HCT116 (cell line): Measurements from ENCODE around the gene COL15A1. TPM values are rescaled to one million over a fixed set of nuclear protein-coding genes. Genes with fewer than 3 reads are reported as not detected.

Experiments
- ATAC-seq: fragments of 200-7000 bp; cut with Tn5 transposase; 2 replicates; pipeline ENCODE4 v1.9.1; 2020; ENCODE audit warnings: mild to moderate bottlenecking, moderate library complexity
- BruUV-seq: library from RNA; stranded (reverse); fragments of 400-500 nt; replicated peaks from 2 replicates; lab custom pipeline; 2021; lab: Mats Ljungman, UMichigan
- CTCF ChIA-PET: fragments of 300-600 bp; sonication (Branson Sonifier 250); formaldehyde crosslinking; loops from one replicate; lab custom pipeline; 2021; ENCODE audit warnings: antibody characterized with exemption; lab: Charles Lee
- POLR2A ChIA-PET: fragments of 300-600, 350-600 bp; sonication (Branson Sonifier 250); formaldehyde crosslinking; loops from one replicate; lab custom pipeline; 2021; ENCODE audit warnings: antibody characterized with exemption; lab: Charles Lee
- RAD21 ChIA-PET, 2 experiments: fragments of 300-600 bp; sonication (Branson Sonifier 250); formaldehyde crosslinking; loops; one replicate each; lab custom pipeline; 2023; ENCODE audit warnings: low total read pairs in 2 of 2; ENCODE audit not compliant: uncharacterized antibody in 2 of 2, unreplicated experiment in 2 of 2, low non-redundant PET in 1 of 2; lab: Charles Lee
- DNase-seq: peaks from one replicate; pipeline ENCODE4 v3.0.0-alpha.2; 2010; ENCODE audit warnings: low read depth, low spot score
- H2AFZ ChIP-seq: fragments of 200-600 bp; shearing (Covaris generic), sonication (generic); 2 replicates; pipeline ENCODE4 v1.6.1; 2017; ENCODE audit warnings: low read depth, mixed run types, mixed read lengths, antibody characterized with exemption, low read length; ENCODE audit not compliant: poor library complexity, severe bottlenecking
- H3K27ac ChIP-seq: 2 replicates; pipeline ENCODE4 v1.5.1; 2012; ENCODE audit warnings: low read depth, low read length
- H3K27me3 ChIP-seq: fragments of 200-600 bp; sonication (generic); 2 replicates; pipeline ENCODE4 v1.6.1; 2016; ENCODE audit warnings: mixed run types, low read length, mixed read lengths; ENCODE audit not compliant: insufficient read depth
- H3K36me3 ChIP-seq, 2 experiments: fragments of 200-500 bp in 1 of 2; fragments of 200-600 bp in 1 of 2; sonication (Bioruptor generic) in 1 of 2; sonication (generic) in 1 of 2; 2 replicates each; pipeline versions ENCODE4 v1.5.1 to v1.6.1; 2014 to 2016; ENCODE audit warnings: low read length in 2 of 2, inconsistent platforms in 1 of 2, mixed read lengths in 1 of 2, mixed run types in 1 of 2; ENCODE audit not compliant: insufficient read depth in 2 of 2, control insufficient read depth in 1 of 2
- H3K4me1 ChIP-seq, 2 experiments: fragments of 200-600 bp in 1 of 2; sonication (generic) in 1 of 2; 2 replicates each; pipeline versions ENCODE4 v1.5.1 to v1.6.1; 2012 to 2017; ENCODE audit warnings: low read length in 2 of 2, inconsistent platforms in 1 of 2, mild to moderate bottlenecking in 1 of 2, mixed read lengths in 1 of 2, mixed run types in 1 of 2, moderate library complexity in 1 of 2; ENCODE audit not compliant: insufficient read depth in 2 of 2, control insufficient read depth in 1 of 2
- H3K4me2 ChIP-seq: fragments of 200-600 bp; sonication (generic); 2 replicates; pipeline ENCODE4 v1.6.1; 2017; ENCODE audit warnings: mixed run types, low read length, mixed read lengths
- H3K4me3 ChIP-seq, 2 experiments: fragments of 200-600 bp in 1 of 2; sonication (generic) in 1 of 2; replicated peaks in 1 of 2; 2 replicates each; pipeline ENCODE4 v1.5.1; 2011 to 2016; ENCODE audit warnings: low read length in 2 of 2, control low read depth in 1 of 2, low read depth in 1 of 2, mild to moderate bottlenecking in 1 of 2, mixed read lengths in 1 of 2, mixed run types in 1 of 2
- H3K79me2 ChIP-seq: fragments of 200-600 bp; sonication (generic); 2 replicates; pipeline ENCODE4 v1.6.1; 2017; ENCODE audit warnings: mild to moderate bottlenecking, mixed run types, low read length, moderate library complexity, mixed read lengths; ENCODE audit not compliant: insufficient read depth
- H3K9ac ChIP-seq: fragments of 200-600 bp; sonication (generic); 2 replicates; pipeline ENCODE4 v1.6.1; 2016; ENCODE audit warnings: low read length, mixed read lengths
- H3K9me2 ChIP-seq: fragments of 200-600 bp; sonication (generic), shearing (Covaris generic); 2 replicates; pipeline ENCODE4 v1.6.1; 2017; ENCODE audit warnings: mixed run types, mild to moderate bottlenecking, moderate library complexity; ENCODE audit not compliant: insufficient read depth
- H3K9me3 ChIP-seq, 2 experiments: fragments of 200-500 bp in 1 of 2; fragments of 200-600 bp in 1 of 2; sonication (Bioruptor generic) in 1 of 2; sonication (generic) in 1 of 2; 2 replicates each; pipeline ENCODE4 v1.6.1; 2014 to 2017; ENCODE audit warnings: low read length in 2 of 2, mixed read lengths in 2 of 2, inconsistent platforms in 1 of 2, low read depth in 1 of 2, mild to moderate bottlenecking in 1 of 2, mixed run types in 1 of 2, moderate library complexity in 1 of 2; ENCODE audit not compliant: control insufficient read depth in 1 of 2, insufficient read depth in 1 of 2
- H4K20me1 ChIP-seq: fragments of 200-600 bp; sonication (generic), shearing (Covaris generic); 2 replicates; pipeline ENCODE4 v1.6.1; 2017; ENCODE audit warnings: mixed run types, mild to moderate bottlenecking, moderate library complexity; ENCODE audit not compliant: insufficient read depth
- ELF1 ChIP-seq: IDR thresholded peaks from 2 replicates; pipeline ENCODE4 v1.6.1; 2012; ENCODE audit warnings: low read depth, borderline replicate concordance
- FOSL1 ChIP-seq: IDR thresholded peaks from 2 replicates; pipeline ENCODE4 v1.6.1; 2012; ENCODE audit warnings: low read depth
- POLR2A ChIP-seq: IDR thresholded peaks from 2 replicates; pipeline ENCODE4 v1.7.0; 2011; ENCODE audit warnings: borderline replicate concordance; ENCODE audit not compliant: insufficient read depth, insufficient read length; ENCODE audit errors: extremely low read depth
- POLR2AphosphoS5 ChIP-seq: IDR thresholded peaks from 2 replicates; pipeline ENCODE4 v1.6.1; 2011; ENCODE audit warnings: mild to moderate bottlenecking, low read depth, low read length, moderate library complexity
- RAD21 ChIP-seq: IDR thresholded peaks from 2 replicates; pipeline ENCODE4 v1.6.1; 2012; ENCODE audit warnings: low read depth, mild to moderate bottlenecking
- SIN3A ChIP-seq: IDR thresholded peaks from 2 replicates; pipeline ENCODE4 v1.6.1; 2012; ENCODE audit warnings: low read depth
- TCF7L2 ChIP-seq: IDR thresholded peaks from 2 replicates; pipeline ENCODE4 v1.7.0; 2011; ENCODE audit warnings: borderline replicate concordance, inconsistent platforms; ENCODE audit not compliant: insufficient read depth, insufficient read length; ENCODE audit errors: extremely low read depth
- intact Hi-C: fragments of 100-400 bp; cut with micrococcal nuclease; formaldehyde crosslinking; loops from 2 replicates; pipeline ENCODE4 v1.10.0; 2022
- total RNA-seq: library from RNA; stranded (reverse); gene quantifications from one replicate; pipeline ENCODE4 v1.2.1, GENCODE V29; 2021; ENCODE audit not compliant: unreplicated experiment
- TF ChIP-seq, protein P1 (sequence below): IDR thresholded peaks from 2 replicates; pipeline ENCODE4 v1.6.1; 2012; ENCODE audit warnings: low read depth
- TF ChIP-seq, protein P2 (sequence below): IDR thresholded peaks from 2 replicates; pipeline ENCODE4 v1.6.1; 2012
- TF ChIP-seq, protein P3 (sequence below), 3 experiments: fragments of 200-600 bp in 1 of 3; sonication (generic) in 1 of 3; IDR thresholded peaks in 2 of 3; conservative IDR thresholded peaks in 1 of 3; 2 replicates each; pipeline ENCODE4 v1.5.1; 2012 to 2017; ENCODE audit warnings: low read depth in 2 of 3, low read length in 2 of 3, antibody characterized with exemption in 1 of 3, borderline replicate concordance in 1 of 3, control low read depth in 1 of 3, mild to moderate bottlenecking in 1 of 3, mixed read lengths in 1 of 3, mixed run types in 1 of 3, moderate library complexity in 1 of 3; ENCODE audit not compliant: insufficient read depth in 1 of 3

Gene COL15A1
- total RNA-seq, 1 experiment from 2014 or later, result 0.15 TPM

DNA sequence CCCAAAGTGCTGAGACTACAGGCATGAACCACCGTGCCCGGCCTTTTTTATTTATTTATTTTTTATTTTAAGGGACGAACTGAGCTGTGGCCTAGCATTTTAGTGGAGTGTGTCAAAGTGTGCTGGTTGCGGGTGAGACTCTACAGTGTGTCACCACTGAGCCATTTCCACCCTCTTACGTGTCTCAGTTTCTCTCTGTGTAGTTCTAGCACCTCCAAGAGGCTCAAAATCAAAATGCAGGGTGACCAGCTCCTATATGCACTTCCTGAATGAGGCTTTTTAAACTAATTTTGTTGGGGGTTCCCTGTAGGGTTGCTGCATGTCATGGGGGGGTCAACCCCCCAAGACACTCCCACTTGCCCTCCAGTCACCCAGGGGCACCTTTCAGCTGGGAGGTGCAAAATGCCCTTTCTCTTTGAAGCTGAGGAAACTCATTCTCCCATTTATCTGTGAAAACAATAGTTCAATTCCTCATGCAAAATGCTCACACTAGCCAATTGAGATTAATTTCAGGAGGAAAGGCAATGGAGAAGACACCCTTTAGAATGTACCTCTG lies 69.3 kb downstream of the COL15A1 start:
- no peak overlapping the region for H3K9ac ChIP-seq

DNA sequence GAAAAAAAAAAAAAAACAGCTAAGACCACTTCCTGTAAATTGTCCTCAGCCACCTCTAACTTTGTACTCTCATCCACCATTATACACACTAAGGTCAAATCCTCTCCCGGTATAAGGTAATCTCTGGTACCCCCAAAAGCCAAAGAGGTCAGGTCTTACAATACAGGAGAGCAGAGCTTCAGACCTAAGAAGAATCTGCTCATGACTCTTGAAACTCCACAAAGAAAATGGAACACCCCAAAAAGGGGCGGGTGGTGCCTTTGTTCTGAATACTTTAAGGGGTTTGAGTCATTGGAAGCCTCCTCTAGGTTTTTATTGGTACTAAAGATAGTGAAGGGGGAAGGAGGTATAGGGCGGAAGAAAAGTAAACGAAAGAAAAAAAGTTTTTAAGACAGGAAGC lies 69.8 kb downstream of the COL15A1 start:
- POLR2A ChIA-PET, result no interaction called here
- no peaks in the 10 kb centered on the region for H3K36me3 ChIP-seq
- RAD21 ChIA-PET, result no interaction called here
- no peak overlapping the region for H3K9ac ChIP-seq
- no peaks in the 10 kb centered on the region for H3K27me3 ChIP-seq
- no peaks in the 10 kb centered on the region for H3K79me2 ChIP-seq
- TF ChIP-seq, protein P1, sequence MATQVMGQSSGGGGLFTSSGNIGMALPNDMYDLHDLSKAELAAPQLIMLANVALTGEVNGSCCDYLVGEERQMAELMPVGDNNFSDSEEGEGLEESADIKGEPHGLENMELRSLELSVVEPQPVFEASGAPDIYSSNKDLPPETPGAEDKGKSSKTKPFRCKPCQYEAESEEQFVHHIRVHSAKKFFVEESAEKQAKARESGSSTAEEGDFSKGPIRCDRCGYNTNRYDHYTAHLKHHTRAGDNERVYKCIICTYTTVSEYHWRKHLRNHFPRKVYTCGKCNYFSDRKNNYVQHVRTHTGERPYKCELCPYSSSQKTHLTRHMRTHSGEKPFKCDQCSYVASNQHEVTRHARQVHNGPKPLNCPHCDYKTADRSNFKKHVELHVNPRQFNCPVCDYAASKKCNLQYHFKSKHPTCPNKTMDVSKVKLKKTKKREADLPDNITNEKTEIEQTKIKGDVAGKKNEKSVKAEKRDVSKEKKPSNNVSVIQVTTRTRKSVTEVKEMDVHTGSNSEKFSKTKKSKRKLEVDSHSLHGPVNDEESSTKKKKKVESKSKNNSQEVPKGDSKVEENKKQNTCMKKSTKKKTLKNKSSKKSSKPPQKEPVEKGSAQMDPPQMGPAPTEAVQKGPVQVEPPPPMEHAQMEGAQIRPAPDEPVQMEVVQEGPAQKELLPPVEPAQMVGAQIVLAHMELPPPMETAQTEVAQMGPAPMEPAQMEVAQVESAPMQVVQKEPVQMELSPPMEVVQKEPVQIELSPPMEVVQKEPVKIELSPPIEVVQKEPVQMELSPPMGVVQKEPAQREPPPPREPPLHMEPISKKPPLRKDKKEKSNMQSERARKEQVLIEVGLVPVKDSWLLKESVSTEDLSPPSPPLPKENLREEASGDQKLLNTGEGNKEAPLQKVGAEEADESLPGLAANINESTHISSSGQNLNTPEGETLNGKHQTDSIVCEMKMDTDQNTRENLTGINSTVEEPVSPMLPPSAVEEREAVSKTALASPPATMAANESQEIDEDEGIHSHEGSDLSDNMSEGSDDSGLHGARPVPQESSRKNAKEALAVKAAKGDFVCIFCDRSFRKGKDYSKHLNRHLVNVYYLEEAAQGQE, result no peak
- TF ChIP-seq RAD21 (no peak), SIN3A (no peak), ELF1 (no peak), TCF7L2 (no peak)
- TF ChIP-seq, protein P2, sequence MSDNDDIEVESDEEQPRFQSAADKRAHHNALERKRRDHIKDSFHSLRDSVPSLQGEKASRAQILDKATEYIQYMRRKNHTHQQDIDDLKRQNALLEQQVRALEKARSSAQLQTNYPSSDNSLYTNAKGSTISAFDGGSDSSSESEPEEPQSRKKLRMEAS, result no peak
- TF ChIP-seq, all 23 proteins: peak for 0
- peaks cover 0 to 8% of the 10 kb centered on the region in 2 experiments; a peak in 1 of 4 replicates for H3K9me3 ChIP-seq
- CTCF ChIA-PET, result no interaction called here
- no peak overlapping the region for H3K4me3 ChIP-seq
- H3K4me1 ChIP-seq, result no peaks in the 10 kb centered on the region
- no peaks in the 10 kb centered on the region for H4K20me1 ChIP-seq
- no peaks in the 10 kb centered on the region; the same call in 1 of the 2 replicates for H3K9me2 ChIP-seq
- BruUV-seq, result no TSS peak
- no peak overlapping the region for H2AFZ ChIP-seq
- H3K4me2 ChIP-seq, result no peak overlapping the region
- H3K27ac ChIP-seq, result no peak overlapping the region
- ATAC-seq (no peak), DNase-seq (no peak)
- intact Hi-C loops, result loop anchor here (10.0 kb wide), 1 partner anchor 881 kb away; no protein-coding TSS in a partner anchor

More for the DNA sequence above, 69.3 kb downstream of the COL15A1 start:
- BruUV-seq, result no TSS peak
- TF ChIP-seq POLR2A, result no peak
- no peak for TF ChIP-seq FOSL1
- TF ChIP-seq, protein P3, sequence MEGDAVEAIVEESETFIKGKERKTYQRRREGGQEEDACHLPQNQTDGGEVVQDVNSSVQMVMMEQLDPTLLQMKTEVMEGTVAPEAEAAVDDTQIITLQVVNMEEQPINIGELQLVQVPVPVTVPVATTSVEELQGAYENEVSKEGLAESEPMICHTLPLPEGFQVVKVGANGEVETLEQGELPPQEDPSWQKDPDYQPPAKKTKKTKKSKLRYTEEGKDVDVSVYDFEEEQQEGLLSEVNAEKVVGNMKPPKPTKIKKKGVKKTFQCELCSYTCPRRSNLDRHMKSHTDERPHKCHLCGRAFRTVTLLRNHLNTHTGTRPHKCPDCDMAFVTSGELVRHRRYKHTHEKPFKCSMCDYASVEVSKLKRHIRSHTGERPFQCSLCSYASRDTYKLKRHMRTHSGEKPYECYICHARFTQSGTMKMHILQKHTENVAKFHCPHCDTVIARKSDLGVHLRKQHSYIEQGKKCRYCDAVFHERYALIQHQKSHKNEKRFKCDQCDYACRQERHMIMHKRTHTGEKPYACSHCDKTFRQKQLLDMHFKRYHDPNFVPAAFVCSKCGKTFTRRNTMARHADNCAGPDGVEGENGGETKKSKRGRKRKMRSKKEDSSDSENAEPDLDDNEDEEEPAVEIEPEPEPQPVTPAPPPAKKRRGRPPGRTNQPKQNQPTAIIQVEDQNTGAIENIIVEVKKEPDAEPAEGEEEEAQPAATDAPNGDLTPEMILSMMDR (IDR thresholded peaks at IDR 0.05 in 2 of 3, conservative IDR thresholded peaks at IDR 0.05 in 1 of 3; ENCODE audit: borderline replicate concordance in 1 of 3, insufficient read depth in 1 of 3, low read depth in 2 of 3, low read length in 2 of 3), result peak in 2 of 3 experiments; percentile 22 to 32; a peak in 2 of 6 replicates
- no peak for TF ChIP-seq POLR2AphosphoS5
- TF ChIP-seq RAD21, result peak; percentile 38
- no peak overlapping the region for H3K4me2 ChIP-seq
- H4K20me1 ChIP-seq, result no peaks in the 10 kb centered on the region
- H3K27me3 ChIP-seq, result no peaks in the 10 kb centered on the region
- intact Hi-C loops, result loop anchor here (10.0 kb wide), 1 partner anchor 882 kb away; no protein-coding TSS in a partner anchor
- no peaks in the 10 kb centered on the region; the same call in 1 of the 2 replicates for H3K9me2 ChIP-seq
- H3K9me3 ChIP-seq, result peaks cover 0 to 8% of the 10 kb centered on the region in 2 experiments; a peak in 1 of 4 replicates
- H2AFZ ChIP-seq, result no peak overlapping the region
- H3K27ac ChIP-seq, result no peak overlapping the region
- ChIA-PET RAD21 (no interaction called here), POLR2A (no interaction called here), CTCF (interaction anchor here (0.8 kb wide), 1 partner anchor 165 kb away, joined by 3 read pairs; no protein-coding TSS in a partner anchor)
- no peaks in the 10 kb centered on the region for H3K4me1 ChIP-seq
- no peaks in the 10 kb centered on the region for H3K36me3 ChIP-seq
- DNase-seq, result no peak
- no peak overlapping the region for H3K4me3 ChIP-seq
- H3K79me2 ChIP-seq, result no peaks in the 10 kb centered on the region
- ATAC-seq, result peak; percentile 55; the same call in 1 of the 2 replicates
